ENCODE results near the gene SMIM9.
A peak's percentile ranks its signal among the peaks of the same experiment; 100 is the strongest.
"Not testable (repeated sequence)": the region's sequence is repeated elsewhere in the genome, so short reads cannot be mapped to it uniquely, and the experiment has no call there.

Gene SMIM9

DNA sequence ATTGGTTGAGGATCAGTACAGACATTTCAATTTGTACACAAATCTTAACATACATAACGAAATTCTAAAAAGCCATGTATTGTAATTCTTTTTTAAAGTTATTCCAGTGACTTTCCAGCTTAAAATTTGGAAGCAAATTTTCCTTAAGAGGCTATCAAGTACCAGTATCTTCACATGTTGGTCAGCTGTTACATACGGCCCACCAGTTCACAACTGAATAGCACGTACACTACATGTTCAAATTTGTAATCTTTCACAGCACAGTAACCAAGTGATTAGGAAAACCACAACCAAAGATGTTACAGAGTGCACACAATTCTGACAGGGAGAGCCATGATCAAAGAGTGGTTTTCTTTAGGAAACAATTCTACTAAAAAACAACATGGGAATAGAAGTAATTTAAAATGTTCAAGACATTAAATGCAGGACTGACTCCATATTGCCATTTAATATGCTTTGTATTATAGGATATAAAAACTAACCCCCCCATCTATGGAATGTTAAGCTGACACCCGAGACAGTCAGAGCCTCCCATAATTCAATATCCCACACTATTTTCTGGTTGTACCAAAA, 18.1 kb downstream of the SMIM9 start:
- not testable (repeated sequence) for DNase-seq (ENCODE audit: low read depth, low spot score)

DNA sequence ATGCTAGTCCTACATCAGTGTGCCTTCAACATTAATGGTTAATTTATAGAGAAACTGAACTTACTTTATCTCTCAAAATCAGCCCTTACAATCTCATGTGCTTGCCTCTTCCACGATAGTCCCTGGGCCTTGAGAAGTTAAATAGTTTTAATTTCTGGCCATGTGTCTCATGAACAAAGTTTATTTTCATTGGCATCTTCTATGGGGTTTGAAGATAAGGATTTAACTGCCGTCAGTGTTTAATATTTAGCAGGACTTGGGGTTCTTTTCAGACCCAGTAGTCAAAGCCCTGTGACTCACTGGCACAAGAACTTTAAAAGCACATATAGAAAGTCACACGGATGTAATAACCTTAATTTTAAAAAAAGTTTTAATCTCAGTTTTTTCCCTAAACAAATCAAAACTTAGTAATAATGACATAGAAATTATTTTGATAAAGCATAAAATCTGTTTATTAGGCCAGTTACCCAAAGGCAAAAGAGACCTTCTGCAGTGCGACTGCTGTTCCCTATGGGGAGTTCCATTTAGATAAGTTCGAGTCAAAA, 19.1 kb downstream of the SMIM9 start:
- no peak for DNase-seq (ENCODE audit: low read depth, low spot score)

DNA sequence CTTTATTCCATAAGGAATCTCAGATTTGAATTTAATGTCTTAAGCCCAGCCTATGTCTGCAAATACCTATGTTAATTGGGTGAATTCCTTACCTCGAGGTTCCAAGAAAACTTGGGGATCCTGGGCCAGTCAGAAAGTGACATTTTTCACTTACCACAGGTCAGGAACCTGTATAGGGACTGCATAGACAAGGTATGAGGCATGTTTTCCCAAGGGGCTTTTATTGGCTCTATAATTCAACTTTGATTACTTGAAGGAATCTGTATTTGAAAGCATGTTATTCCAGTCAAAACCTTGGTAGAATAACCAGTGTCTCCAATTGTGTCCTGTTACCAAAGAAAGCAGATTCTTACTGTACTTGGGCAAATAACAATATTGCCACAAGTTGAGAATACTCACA, 20.7 kb downstream of the SMIM9 start:
- no peak for DNase-seq (ENCODE audit: low read depth, low spot score)

DNA sequence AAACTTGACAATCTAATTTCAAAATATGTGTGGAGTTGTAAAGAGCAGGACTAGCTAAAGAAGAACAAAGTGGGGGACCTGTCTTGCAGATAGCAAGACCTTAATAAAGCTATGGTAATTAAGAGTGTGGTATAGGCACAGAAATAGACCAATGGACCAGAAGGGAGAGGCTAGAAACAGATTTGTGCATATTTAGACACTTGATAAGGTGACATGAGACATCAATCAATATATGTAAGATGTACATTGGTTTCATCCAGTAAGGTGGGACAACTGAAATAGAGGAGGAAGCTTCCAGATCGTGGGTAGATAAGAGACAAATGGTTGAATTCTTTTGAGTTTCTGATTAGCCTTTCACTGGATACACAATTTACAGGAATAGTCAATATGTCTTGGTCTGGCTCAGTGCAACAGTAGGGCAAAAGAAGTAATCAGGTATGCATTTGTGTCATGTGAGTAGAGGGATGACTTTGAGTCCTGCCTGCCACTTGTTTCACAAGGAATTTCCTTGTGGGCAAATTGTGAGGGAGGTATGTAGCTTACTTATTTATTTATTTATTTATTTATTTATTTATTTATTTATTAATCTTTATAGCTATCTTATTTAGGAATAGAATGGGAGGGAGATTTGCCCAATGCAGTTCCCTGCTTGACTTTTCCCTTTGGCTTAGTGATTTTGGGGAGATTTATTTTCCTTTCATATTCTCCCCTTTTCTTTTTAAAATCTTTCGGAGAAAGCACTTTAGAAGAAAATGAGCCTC, 21.9 kb downstream of the SMIM9 start:
- DNase-seq (ENCODE audit: low read depth, low spot score), result no peak

DNA sequence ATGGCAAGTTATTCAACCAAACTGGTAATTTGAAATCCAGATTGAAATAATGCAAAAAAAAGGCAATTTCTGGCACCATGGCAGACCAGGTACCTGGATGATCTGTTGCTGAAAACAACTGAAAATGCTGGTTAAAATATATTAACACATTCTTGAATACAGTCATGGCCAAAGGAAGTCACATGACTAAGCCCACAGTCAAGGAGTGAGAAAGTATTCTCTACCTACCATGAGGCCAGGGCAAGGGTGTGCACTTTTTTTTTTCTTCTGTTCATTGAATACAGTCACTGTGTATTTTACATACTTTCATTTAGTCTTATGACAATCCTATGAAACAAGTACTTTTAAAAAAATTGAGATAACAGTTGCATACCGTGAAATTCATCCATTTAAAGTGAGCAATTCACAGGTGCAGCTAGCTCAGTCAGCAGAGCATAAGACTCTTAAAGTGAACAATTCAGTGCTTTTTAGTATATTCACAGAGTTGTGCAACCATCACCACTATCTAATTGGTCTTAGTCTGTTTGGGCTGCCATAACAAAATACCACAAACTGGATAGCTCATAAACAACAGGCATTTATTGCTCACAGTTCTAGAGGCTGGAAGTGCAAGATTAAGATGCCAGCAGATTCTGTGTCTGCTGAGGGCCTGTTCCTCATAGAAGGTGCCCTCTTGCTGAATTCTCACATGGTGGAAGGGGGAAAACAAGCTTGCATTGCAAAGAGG, 24.4 kb downstream of the SMIM9 start:
- DNase-seq (ENCODE audit: low read depth, low spot score), result no peak

DNA sequence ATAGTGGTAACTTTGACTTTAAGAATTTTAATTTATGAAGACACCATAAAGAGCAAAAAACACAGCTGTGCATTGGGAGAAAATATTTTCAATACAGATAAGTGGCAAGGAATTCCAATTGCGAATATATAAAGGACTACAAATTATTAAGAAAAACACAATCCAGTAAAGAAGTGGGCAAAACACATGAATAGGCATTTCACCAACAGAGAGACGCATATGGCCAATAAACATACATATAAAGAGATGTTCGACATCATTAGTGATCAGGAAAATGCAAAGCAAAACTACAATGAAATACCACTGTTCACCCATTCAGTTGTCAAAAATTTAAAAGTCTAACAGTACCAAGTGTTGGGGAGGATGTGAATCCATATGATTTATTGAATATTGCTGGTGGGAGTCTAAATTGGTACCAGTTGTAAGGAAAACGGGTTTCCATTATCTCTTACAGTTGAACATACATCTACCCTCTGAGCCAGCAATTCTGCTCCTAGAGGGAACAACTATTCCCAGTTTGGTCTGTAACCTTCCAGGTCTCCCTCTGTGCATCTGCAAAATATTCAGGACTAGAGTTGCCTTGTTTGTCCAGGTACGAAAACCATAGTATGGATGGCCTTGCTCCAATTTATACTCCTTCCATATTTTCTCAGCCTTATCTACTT, 27.5 kb downstream of the SMIM9 start:
- DNase-seq (ENCODE audit: low read depth, low spot score), result no peak

DNA sequence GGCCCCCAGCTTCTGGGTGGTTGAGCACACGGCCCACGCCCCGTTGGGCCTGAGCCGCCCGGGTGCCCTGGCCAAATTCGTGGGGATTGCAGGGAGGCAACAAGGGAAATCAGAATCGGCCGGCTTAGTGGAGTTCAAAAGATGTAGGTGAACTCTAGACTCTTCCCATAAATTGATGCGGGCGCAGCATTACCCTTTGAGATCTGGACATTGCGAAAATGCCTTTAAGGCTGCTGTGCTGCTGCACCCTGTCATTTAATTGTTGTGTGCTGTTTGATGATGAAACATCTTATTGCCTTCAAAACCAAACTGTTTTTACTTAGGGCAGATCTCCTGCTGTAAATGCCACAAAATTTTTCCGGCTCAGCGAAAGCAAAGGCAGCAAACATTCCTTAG, 28.8 kb downstream of the SMIM9 start:
- DNase-seq (ENCODE audit: low read depth, low spot score), result no peak

DNA sequence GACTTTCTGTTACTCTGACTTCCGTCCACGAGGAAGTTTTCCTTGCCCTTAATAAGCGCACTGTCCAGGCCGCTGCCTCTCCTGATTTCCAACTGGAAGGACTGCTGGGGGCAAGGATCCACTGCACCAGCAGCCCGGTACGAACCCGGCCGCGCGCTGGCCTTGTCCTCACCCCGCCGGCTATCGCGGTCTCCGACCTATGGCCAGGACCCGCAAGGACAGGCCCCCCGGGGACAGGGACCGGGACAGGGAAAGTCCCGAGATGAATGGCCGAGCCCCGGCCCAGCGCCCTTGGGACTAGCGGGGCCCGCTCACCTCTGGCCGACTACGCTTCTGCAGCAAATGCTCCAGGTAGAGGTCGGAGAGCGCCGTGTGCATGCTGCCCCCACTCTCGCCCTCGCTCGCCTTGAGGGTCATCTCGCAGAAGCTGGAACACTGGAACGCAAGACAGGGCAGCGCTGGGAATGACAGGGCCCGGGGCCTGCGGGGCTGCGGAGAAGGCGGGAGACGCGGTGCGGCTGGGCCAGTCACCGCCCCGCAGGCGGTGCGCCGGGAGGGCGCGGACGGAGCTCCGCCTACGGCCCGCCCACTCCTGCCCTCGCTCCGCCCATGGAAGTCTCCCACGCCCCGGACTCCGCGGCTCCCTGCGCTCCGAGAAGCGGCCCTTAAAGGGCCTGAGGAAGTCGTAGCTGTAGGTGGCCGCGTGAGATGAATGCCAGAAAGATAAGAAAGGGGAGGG, 29.3 kb downstream of the SMIM9 start, which contains the start of gene MPP1:
Gene MPP1, minus strand, starts transcription at position 529 of the 739 bp plus-strand sequence. Its CDS starts 112 bp downstream, at position 417.
- no peak for DNase-seq (ENCODE audit: low read depth, low spot score)

DNA sequence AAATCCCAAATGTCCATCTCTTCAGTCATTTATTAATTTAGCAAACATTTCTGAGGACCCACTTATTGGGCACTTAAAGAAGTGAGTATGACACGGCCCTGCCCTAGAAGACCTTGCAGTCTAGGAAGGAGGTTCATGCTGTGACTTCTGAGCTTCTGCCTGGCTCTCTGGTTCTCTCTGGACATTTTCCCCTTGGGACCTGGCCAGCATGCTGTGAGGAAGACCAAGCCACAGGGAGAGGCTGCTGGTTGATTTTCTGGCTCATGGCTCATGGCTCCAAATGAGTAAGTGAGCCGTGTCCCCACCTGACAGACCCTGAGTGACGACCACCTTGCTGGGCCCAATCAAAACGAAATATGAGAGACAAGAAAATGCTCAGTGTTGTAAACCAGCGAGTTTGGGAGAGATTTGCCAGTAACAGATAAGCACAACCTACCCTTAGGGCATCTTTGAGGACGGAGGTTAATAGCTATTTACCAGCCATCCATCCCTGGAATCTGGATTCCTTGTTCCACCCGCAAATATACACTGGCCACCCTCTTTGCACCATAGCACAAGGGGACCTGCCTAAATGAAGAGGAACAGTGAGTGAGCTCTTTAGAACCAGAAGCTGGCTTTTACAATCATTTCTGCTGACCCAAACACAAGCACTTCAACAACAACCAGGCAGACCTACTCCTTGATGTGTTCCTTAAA, 30.1 kb downstream of the SMIM9 start:
- DNase-seq (ENCODE audit: low read depth, low spot score), result no peak

DNA sequence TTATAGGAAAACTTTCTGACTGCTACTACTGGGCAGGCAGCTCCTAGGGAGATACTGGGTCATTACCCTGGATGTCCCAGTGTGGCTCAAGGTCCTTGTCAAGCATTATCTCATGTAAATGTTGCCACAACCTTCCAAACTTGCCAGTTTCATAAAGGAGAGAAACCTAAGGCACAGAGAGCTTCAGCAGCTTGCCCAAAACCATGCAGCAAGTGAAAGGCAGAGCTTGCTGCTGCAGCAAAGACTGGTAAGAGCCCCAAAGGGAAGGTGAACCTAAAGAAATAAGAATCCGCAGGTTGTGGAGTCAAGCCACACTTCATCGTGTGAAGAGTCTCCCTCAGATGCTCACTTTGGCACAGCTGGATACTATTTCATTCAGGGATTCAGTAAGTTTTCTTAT, 31.5 kb downstream of the SMIM9 start:
- DNase-seq (ENCODE audit: low read depth, low spot score), result no peak

DNA sequence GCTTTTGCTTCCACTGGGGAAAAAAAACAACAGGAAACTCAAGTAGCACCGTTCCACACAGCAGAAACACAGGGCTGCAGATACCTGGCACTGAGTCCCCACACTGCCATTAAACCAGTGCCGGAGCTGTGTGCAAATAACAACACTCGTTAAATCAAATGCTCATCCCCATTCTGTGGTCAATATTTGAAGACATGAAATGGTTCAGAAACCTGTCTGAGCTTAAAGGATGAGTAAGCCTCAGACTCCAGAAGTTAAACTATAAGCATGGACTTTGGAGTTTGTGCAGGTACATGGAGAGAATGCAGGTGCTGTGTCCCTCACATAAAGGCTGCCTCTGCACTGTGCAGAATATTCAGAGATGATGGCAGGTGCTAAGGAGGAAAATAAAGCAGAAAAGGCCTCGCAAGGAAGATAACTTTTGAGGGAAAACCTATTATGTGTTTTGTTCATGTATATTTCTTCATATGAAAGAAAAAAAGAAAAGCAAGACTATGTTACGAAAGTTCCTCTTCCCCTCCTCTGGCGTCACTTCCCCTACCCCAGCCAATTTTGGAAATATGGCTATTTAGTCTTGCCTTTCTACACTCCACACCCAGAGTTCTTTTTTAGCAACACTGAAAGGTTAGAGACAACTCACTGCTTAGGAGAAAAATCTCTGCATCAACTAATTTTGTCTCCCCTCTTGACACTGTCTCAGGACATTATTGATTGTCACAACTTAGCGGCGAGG, 33.8 kb downstream of the SMIM9 start:
- DNase-seq (ENCODE audit: low read depth, low spot score), result no peak

DNA sequence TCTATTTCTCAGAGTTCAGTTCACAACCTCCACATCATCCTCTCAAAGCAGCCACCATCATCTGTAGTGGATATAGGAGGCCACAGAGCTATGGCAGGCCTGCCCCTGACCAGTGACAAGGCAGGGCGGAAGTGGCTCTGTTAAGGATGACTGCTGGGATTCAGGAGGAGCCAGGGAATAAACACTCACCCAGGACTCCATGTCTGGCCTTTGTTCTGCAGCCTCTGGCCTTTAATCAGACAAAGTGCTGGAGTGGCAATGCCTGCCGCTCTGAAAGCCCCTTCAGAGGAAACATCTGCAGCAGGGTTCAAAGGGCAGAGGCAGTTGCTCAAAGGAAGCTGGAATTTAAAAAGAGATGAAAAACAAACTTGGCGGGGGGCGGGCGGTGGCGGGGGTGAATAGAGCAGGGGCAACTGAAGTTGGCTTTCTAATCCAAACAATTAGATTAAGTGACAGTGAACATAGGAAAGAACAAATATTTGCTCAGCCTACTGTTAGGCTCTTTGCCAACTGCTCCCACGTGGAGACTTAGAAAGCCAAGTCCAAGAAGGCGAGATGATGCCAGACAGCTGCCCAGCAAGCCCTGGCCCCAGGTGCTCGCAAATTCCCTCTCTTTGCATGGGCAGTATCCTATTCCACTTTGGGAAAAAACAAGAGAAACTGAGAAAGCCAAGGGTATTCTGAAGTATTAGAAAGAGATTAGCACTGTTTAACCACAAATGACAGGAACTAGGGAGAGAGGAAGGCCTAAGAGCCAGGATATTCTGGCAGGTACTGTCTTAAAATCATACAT, 34.7 kb downstream of the SMIM9 start:
- DNase-seq (ENCODE audit: low read depth, low spot score), result peak; percentile 32

DNA sequence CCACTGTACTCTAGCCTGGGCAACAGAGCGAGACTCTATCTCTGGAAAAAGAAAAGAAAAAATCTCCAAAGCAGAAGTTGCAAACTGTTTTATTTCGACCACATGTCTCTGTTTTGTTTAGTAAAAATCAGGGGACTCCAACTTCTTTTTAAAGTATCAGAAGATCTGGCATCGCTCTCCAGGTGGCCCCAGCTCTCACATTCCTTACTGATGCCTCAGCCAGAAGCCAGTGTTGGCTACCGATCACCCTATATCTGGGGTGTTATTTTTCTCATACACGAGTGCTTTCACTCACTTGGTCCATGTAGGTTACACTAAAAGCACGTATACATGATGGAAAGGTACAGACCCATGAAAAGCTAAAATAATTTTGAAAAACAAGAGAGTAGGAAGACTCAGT, 37.5 kb downstream of the SMIM9 start:
- no peak for DNase-seq (ENCODE audit: low read depth, low spot score)

DNA sequence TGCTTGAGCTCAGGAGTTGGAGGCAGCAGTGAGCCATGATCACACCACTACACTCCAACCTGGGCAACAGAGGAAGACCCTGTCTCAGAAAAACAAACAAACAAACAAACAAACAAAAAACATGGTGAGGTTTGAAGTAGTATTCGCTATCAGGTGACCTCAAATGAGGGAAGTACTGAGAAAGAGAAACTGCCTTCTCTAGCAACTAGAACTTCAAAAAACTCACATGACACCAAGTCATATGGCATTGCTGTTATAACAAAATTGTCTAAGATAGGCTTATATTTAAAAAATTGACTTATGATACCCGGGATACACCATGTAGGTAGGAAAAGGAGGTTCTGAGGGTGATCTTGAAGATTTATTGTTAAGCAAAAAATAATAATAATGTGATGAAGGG, 39.4 kb downstream of the SMIM9 start:
- DNase-seq (ENCODE audit: low read depth, low spot score), result no peak

DNA sequence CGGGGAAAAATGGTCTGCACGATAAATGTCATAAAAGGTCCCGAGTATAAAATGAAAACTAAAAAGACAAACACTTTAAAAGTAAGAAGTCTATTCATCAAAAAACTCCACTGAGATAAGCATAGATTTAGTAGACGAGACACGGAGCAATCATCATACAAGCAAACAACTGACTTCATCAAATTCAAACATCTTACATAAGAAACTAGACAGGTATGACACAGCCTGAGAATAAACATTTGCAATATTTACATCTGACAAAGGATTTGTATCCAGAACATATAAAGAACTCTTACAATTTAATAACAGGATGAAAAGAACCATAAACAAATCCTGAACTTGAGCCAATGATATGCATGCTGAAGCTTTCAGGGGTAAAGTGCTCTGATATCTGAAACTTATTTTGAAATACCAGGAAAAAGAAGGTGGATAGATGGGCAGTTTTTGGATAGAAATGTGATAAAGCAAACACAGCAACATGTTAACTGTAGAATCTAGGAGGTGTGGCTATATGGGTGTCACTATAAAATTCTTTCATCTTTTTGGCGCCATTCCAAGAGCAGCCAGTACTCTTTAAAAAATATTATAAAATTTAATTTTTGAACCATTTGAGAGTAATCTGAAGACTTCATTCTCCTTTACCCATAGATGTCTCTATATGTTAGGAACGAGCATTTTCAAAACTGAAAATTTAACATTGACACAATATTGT, 41.2 kb downstream of the SMIM9 start:
- DNase-seq (ENCODE audit: low read depth, low spot score), result no peak

DNA sequence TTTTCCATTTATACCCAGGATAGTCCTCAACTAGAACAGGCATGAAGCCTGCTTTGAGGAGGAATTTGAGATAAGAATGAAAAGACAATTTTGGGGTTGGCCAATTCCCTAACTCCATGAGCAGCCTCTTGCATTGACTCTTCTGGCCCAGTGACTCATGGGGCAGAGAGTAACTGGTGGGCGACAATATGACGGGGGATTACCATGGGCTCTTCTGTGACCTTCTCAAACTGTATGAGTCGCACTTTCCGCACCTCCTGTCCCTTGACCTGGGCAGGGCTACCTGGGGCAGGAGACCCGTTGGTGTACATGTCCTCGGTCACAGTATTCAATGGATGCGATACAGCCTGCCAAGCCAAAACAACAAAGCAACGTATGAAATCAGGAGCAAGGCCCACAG, 42.5 kb downstream of the SMIM9 start:
- no peak for DNase-seq (ENCODE audit: low read depth, low spot score)

DNA sequence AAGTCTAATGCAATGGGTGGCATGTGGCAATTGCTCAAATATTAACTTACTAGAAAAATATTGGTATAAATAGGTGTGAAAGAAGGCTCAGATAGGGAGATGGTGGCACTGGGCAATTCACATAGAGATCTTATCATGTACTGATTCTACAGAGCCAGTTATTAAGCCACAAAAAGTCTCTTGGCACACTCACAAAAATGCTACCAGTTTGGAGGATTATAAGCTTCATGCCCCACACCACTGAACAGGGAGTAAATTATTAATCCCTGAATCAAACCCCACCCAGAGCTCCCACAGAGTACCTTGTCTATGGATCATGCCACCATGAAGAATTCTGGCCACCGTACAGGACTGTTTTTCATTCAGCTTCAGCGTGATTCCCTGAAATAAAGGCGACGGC, 43.0 kb downstream of the SMIM9 start:
- no peak for DNase-seq (ENCODE audit: low read depth, low spot score)

DNA sequence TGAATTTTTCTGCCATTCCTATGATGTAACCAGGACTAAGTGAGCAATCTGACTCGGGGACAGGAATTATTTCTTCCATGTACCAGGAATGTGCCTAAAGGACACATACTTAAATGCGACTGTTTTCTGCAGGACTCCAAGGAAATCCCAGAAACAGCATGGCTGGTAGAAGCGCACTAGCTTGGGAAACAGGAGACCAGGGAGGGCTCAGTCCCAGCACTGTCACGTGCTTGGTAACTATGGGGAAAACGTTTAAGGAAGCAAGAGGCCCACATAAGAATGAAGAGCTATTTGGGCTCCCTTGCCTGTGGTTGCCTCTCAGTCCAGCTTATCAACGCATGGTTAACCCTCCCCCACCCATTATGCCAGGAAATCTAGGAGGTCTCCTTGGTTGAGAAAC, 48.7 kb downstream of the SMIM9 start:
- DNase-seq (ENCODE audit: low read depth, low spot score), result no peak

Measured in smooth muscle cell of the brain vasculature (primary cell).